Sigmoid colon (tissue), 3 donors: ENCODE results near the gene SRSF6.

Experiments
- CTCF ChIP-seq, 4 experiments: fragments of 450-650 bp in 3 of 4; fragments of 200-600 bp in 1 of 4; IDR thresholded peaks; one replicate each; pipeline ENCODE4 v1.5.1; 2016 to 2019; ENCODE audit warnings: antibody characterized with exemption in 4 of 4, mild to moderate bottlenecking in 3 of 4, moderate library complexity in 2 of 4
- POLR2A ChIP-seq, 2 donors: fragments of 450-650 bp; IDR thresholded peaks; one replicate each; pipeline ENCODE4 v1.6.1; 2016; ENCODE audit warnings: antibody characterized with exemption in 2 of 2, mild to moderate bottlenecking in 2 of 2, moderate library complexity in 2 of 2

GRCh38 chr20:43431134-43431519, 26.6 kb upstream of the SRSF6 start:
- TF ChIP-seq CTCF (IDR thresholded peaks at IDR 0.05) (no peak), POLR2A (IDR thresholded peaks at IDR 0.05) (no peak)
